Activated naive CD4-positive, alpha-beta T cell (primary cell): Measurements from ENCODE around the gene SSTR3.

ENCODE experiments used
- DNase-seq, 4 experiments: peaks; one replicate each; lab custom pipeline; 2025; lab: John Stamatoyannopoulos, UW

Gene SSTR3

GRCh38 chr22:37197451-37198257 is 14.6 kb downstream of the SSTR3 start:
- no peak for DNase-seq

DNA sequence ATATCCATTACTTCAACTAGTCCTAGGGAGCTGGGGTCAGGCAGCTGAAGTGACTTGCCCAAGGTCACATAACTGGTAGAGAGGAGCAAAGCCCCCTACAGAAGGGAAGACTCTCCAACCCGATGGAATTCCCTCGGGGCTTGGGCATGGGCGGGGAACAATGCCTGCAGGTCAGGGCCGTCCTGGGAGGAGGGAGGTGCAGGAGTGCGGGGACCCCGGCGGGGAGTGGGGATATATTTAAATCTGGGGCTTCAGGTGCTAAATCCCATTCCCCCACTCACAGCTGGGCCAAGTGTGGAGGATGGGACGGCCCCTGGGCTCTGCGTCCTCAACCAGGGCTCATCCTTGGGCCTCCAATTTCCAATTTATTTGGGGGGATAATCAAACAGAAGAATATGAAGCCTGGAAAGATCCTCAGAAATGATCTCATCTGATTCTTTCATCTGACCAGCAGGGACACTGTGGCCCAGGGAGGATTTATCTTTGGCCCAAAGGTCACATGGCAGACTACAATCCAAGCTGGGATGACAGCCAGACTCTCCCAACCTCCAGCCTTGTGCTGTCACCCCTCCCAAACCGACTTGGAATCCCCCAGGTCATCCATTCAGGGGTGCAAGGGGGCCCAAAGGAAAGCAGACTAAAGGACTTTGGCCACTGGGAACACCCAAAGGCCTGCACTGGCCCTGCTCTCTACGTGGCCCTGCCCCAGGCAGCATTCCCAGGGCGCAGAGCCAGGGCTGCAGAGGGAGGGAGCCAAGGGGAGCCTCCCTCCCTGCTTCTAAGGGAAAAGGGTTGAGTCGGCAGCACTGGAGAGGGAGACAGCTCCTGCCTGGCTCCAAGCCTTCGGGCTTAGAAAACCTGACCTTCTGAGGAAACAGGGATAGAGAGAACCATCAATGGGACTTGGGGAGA is 15.5 kb downstream of the SSTR3 start:
- DNase-seq: no peak

DNA sequence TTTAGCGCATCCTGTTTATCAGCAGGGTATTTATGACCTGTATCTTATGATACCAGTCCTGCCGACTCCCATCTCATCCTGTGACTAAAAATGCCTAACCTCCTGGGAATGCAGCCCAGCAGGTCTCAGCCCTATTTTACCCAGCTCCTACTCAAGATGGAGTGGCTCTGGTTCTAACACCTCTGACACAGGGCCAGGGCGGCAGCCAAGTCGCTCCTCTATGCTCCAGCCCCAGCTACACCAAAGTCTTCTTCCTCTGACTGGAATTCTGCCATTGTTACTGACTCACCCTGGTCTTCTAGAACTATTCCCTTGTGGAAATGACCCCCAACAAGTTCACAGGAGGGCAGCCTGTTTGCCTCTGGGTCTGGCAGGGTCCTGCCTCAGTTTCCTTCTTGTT is 16.4 kb downstream of the SSTR3 start:
- no peak for DNase-seq

DNA sequence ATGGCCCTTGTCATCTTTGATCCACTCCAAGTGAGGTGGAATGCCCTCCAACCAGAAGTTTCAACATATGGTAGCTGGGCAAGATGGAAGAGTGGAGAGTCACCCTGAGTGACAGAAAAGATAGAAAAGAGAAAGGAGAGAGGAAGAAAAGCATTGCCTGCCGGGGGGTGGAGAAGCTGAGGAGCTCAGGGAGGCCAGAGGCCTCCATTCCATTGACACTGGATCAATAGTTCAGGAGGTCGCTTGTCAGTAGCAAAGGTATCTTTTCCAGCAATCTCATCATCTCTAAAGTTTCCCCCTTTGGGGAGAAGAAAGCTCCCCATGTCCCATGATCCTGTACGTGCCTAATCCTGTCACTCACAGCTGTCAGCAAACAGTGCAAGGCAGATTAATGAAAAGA is 17.5 kb downstream of the SSTR3 start:
- DNase-seq: no peak

GRCh38 chr22:37193629-37194191 is 18.6 kb downstream of the SSTR3 start:
- DNase-seq: no peak

DNA sequence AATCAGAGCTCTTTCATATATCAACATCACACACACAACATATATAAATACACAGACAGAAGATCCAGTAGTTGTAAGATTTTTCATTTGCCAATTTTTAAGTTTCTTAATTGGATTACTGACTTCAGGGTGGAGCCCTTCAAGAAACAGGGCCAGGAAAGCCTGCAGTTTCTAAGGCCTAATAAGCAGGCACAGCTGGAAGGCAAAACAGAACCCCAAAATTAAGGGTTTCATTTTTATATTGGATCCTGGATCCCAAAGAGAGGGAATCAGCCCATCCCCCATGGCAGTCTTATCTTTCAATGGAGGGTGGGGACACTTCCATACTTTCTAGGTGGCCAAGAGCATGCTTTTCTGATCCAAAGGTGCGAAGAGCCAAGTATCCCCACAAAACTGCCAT is 19.5 kb downstream of the SSTR3 start:
- no peak for DNase-seq

DNA sequence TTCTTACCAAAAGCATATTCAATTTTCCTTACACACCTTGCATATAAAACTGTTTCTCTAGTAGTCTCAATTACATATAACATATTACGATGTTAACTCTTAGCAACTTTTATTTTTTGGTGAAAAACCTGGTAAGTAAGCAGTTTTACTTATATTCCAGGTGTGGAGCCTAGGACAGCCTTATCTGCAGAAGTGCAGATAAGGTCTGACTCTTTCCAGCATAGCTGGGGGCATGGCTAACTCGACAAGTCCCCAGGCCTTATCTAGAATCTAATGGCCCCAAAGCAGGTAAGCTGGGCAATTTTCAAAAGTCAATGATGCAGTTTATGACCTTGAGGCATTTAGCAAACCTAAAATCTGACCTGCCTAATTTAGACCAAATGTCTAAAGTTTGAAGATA is 20.1 kb downstream of the SSTR3 start:
- DNase-seq: no peak

DNA sequence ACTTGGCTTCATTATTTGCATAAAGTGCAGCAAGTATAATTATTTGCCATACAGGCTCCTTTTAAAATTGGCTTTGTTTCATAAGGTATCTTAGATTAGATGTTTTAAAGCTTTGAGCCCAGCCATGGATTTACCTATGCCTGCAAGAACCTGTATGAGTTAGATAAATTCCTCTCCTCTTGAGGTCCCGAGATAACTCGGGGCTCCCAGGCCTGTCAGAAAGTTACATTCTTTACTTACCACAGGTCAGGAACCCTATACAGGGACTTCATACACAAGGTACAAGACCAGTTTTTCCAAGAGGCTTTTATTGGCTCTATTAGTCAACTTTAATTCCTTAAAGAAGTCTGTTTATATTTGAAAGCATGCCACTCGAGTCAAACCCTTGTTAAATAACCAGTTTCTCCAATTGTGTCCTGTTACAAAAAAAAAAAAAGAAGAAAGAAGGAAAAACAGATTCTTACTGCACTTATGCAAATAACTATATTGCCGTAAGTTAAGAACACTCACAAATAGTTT is 22.0 kb downstream of the SSTR3 start:
- no peak for DNase-seq

DNA sequence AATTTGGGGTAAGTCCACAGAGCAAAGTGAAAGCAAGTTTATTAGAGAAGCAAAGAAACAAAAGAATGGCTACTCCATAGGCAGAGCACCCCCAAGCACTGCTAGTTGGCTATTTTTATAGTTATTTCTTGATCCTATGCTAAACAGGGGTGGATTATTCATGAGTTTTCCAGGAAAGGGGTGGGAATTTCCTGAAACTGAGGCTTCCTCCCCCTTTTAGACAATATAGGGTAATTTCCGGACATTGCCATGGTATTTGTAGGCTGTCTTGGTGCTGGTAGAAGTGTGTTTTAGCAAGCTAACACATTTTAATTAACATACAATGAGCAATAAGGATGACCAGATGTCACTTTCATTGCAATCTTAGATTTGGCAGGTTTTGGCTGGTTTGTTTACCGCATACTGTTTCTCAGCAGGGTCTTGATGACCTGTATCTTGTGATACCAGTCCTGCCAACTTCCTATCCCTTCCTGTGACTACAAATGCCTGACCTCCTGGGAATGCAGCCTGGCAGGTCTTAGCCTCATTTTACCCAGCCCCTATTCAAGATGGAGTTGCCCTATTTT is 23.3 kb downstream of the SSTR3 start:
- no peak for DNase-seq

DNA sequence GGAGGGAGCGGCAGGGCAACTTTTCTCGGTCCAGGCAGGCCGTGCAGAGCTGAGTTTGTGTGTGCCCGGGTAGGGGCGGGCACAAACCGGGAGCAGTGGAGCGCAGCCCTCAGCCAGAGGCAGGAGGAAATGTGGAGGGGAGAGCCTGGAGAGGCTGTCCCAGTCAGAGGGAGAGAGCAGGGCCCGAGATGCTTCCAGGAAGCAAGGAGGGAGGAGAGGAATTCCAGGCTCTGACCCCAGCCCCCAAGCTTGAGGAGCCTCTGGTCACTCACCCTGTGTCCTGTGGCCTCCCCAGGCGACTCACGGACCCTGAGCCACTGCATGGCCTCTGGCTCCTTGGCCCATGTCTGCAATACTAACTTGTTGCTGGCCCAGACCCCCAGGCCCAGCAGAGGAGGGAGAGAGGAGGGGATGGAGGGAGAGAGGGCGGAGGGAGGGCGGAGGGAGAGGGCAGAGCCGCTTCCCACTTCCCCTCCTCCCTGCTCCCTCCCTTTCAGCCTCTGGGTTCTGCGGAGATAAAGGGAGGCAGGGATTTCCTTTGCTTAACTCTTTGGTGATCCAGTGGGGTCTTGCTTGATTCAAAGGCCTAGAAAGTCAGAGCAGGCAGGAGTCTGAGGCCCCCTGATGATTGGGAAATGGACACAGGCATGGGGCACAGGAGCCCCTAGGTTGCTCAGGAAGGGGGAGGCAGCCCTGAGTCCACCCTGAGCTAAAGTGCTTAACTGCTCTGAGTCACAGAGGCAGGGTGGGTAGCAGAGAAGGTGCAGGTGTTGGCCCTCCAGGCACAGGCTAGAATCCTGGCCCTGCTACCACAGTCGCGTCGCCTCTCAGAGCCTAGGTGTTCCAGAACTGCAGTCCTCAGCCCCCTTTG is 24.2 kb downstream of the SSTR3 start, which contains the start of gene C1QTNF6:
Gene C1QTNF6, minus strand, starts transcription at position 357 of the 871 bp plus-strand sequence. Its CDS starts 34 bp downstream, at position 323.
- no peak for DNase-seq

GRCh38 chr22:37187552-37187890 is 24.8 kb downstream of the SSTR3 start:
- DNase-seq: no peak

DNA sequence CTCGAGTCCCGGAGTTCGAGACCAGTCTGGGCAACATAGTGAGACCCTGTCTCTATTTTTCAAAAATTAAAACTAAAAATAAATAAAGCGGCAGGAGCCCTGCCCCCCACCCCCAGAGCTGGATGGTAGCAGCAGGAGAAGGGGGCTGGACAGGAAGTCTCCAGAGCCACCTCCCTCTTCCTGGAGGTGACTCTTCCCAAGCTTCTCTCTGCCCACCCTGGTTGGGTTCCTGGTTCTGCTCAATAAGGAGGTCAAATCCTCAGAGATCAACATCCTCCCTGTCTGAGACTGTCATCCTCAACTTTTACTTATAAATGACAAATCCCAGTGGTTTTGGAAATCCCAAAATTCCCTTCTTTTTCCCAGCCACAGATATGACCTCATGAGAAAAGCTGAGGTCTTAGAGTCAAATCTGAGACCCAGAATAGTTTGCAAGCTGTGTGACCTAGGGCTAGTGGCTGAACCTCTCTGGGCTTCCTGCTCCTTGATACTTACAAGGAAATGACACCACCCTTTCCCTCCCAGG is 25.2 kb downstream of the SSTR3 start:
- no peak for DNase-seq

DNA sequence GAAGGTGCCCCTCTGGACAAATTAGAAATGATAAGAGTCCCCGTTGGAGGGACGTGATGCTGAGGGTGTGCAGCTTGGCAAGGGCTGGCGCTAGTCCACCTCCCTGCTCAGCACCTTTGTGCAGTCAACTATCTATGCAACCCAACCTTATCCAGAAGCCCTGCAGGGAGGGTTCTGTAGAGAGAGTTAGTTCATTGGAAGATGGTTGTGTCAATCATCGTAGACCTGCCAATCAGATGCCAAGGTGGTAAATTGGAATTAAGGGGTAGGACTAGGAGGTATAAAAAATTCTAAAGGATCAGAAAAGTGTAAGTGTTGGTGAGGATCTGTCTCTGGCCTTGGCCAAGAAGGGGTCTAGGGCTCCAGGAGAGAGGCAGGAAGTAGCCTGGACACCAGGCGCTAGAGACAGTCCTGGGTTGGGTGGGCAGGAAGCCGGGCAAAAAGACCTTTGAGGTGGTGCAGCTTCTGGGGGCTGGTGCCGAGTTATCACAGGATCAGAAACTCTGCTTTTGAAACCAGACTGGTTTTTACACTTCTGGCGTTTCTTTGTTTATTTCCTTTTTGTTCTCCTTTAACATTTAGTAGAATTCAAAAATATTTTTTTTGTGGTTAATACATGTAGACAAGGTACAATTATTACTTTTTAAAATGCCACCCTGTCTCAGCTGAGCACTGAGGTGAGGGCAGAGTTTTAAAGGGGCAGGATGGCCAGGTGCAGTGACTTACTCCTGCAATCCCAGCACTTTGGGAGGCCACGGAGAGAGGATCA is 25.9 kb downstream of the SSTR3 start:
- DNase-seq: no peak

DNA sequence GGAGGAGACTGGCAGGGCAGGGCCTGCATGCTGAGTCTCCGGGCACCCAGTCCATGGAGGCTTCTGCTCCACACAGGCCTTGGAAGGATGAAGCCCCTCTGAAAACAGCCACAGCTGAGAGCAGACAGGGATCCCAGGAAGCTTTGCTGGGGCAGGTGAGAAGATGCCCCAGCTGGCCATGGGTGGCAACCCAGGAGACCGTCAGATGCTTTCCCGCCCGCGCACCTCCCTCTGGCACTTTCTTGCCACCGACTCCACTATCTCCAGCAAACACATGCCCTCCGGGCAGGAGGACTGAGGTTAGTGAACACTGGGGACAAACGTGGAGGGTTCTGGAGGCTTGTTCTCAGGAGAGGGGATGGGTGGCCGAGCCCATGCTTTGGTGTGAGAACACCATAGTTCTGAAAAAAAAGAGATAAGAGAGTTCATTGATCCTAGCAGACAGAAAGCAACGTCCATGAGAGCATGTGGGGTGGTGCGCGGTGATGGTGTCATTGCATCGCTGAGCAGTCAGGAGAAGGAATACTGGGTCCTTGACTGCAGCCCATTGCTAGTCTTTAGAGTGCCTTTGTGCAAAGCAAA is 26.5 kb downstream of the SSTR3 start:
- DNase-seq: no peak

DNA sequence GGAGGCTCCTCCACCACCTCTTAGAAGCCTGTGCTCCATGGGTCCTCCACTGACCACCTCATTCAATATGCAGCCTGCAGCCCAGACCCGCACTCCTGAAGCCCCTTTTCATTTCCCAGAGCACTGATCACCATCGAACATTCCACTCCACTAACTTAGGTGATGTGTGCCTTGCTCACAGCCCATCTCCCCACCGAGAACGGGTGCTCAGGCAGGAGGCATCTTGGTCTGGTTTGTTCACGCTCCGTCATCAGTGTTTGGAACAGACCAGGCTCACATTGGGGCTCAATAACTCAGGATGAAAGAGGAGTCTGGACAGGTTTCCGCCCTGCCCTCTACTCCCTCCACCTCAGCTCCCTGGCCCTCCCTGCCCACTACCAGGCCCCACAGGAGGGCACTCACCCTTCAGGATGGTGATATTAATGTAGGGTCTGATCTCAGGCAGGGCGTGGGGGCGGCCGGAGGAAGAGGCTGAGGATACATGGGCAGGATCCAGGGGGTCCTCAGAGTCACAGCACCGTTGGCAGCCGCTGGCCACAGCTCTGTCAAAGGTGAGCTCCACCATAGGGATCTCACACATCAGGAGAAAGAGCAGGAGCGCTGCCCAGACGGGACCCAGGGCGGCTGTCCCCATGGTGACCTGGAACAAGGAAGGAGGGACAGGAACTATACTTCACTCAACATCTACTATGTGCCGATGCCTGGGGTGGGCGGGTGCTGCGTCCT is 27.3 kb downstream of the SSTR3 start:
- DNase-seq: no peak

- DNase-seq: no peak
These were observed 27.9 kb downstream of the SSTR3 start for GRCh38 chr22:37184380-37184755.

DNA sequence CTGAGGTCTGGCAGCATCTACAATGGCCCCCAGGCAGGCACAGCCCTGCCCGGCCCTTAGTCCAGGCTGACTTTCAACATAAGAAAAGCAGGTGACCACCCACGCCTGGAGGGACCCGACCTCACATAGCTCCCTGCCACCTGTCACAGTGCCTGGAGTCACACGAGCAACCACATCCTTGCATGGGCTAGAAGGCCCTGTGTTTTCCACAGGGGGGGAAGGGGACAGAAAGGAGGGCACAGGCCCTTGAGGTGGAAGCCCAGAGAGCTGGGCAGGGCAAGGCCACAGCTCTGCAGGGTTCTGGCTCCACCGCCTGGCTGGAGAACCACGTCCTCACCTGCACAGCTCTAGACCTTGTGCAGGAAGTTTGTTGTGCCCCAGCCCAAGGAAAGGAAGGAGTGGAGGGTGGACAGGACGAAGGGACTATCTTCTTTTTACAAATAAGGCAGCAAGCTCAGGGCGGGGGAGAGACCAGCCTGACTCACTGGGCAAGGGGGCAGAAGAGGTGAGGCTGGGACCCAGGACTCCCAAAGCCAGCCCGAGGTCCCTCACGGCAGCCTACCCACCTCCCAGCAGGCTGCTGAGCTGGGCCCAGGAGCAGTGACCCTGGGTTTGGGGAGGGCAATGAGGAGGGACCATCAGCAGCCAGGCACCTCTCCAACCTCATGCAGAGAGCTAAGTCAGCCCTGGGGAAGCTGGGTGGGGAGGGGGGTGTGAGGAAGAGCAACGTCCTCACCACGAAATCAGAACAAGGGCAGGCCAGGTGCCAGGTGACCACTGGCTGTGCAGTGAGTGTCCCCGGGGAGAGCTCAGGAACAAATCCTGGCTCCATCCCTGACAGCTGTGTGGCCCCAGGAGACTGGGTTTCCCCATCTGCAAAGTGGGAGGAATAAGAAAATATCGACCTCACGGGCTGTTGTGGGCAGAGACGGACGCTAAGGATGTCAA is 28.6 kb downstream of the SSTR3 start:
- no peak for DNase-seq

GRCh38 chr22:37182949-37183245 is 29.4 kb downstream of the SSTR3 start:
- no peak for DNase-seq
